SK-N-SH (cell line): ENCODE data around the gene ABHD8. TPM values are rescaled to one million over a fixed set of nuclear protein-coding genes. Genes with fewer than 3 reads are reported as not detected.

ENCODE experiments used
- CTCF ChIA-PET: fragments of 300-600, 350-600 bp; formaldehyde crosslinking; extraction: SDS; loops from one replicate; lab custom pipeline; 2021; lab: Yijun Ruan, JAX
- POLR2A ChIA-PET: fragments of 350-600 bp; sonication (Branson Sonifier 250); formaldehyde crosslinking; extraction: SDS; loops from one replicate; lab custom pipeline; 2020; ENCODE audit warnings: antibody characterized with exemption, inconsistent platforms; lab: Yijun Ruan, JAX
- DNase-seq: peaks from one replicate; pipeline ENCODE4 v3.0.0; 2012
- H2AFZ ChIP-seq: fragments of 200-600 bp; sonication (generic); 2 replicates; pipeline ENCODE4 v1.8.1; 2016; ENCODE audit warnings: antibody characterized with exemption, mild to moderate bottlenecking, low read depth
- H3F3A ChIP-seq: fragments of 200-600 bp; sonication (generic); replicated peaks from 2 replicates; pipeline ENCODE3; 2016; ENCODE audit warnings: antibody characterized with exemption, mild to moderate bottlenecking; ENCODE audit not compliant: insufficient read depth
- H3K27ac ChIP-seq, 2 experiments: fragments of 200-500 bp in 1 of 2; fragments of 200-600 bp in 1 of 2; sonication (Bioruptor generic) in 1 of 2; sonication (generic), shearing (Covaris generic) in 1 of 2; 2 replicates each; pipeline versions ENCODE4 v1.5.1 to v1.6.1; 2014 to 2016; ENCODE audit warnings: low read depth in 2 of 2, inconsistent platforms in 1 of 2, low read length in 1 of 2, mild to moderate bottlenecking in 1 of 2, mixed read lengths in 1 of 2
- H3K27me3 ChIP-seq: fragments of 200-600 bp; sonication (generic), shearing (Covaris generic); 2 replicates; pipeline ENCODE4 v1.6.1; 2016; ENCODE audit warnings: mixed run types; ENCODE audit not compliant: insufficient read depth
- H3K36me3 ChIP-seq, 2 experiments: fragments of 200-500 bp in 1 of 2; fragments of 200-600 bp in 1 of 2; sonication (Bioruptor generic) in 1 of 2; sonication (generic) in 1 of 2; replicated peaks in 1 of 2; 2 replicates each; pipeline versions ENCODE3 to v1.5.1; 2014 to 2016; ENCODE audit warnings: low read length in 1 of 2, mild to moderate bottlenecking in 1 of 2; ENCODE audit not compliant: insufficient read depth in 2 of 2, control insufficient read depth in 1 of 2
- H3K4me1 ChIP-seq, 2 experiments: fragments of 200-500 bp in 1 of 2; fragments of 200-600 bp in 1 of 2; sonication (Bioruptor generic) in 1 of 2; sonication (generic), shearing (Covaris generic) in 1 of 2; 2 replicates each; pipeline versions ENCODE4 v1.5.1 to v1.6.1; 2014 to 2016; ENCODE audit warnings: low read depth in 1 of 2, low read length in 1 of 2, mixed run types in 1 of 2; ENCODE audit not compliant: insufficient read depth in 2 of 2, control insufficient read depth in 1 of 2
- H3K4me2 ChIP-seq: fragments of 200-600 bp; sonication (generic), shearing (Covaris generic); 2 replicates; pipeline ENCODE4 v1.6.1; 2017; ENCODE audit warnings: mixed run types
- H3K4me3 ChIP-seq, 2 experiments: fragments of 200-500 bp in 1 of 2; fragments of 200-600 bp in 1 of 2; sonication (Bioruptor generic) in 1 of 2; sonication (generic), shearing (Covaris generic) in 1 of 2; 2 replicates each; pipeline versions ENCODE4 v1.5.1 to v1.8.1; 2014 to 2016; ENCODE audit warnings: low read depth in 2 of 2, inconsistent platforms in 1 of 2, low read length in 1 of 2, mild to moderate bottlenecking in 1 of 2, mixed read lengths in 1 of 2, moderate library complexity in 1 of 2
- H3K79me2 ChIP-seq: fragments of 200-600 bp; sonication (generic); 2 replicates; pipeline ENCODE4 v1.8.1; 2017; ENCODE audit warnings: mild to moderate bottlenecking; ENCODE audit not compliant: insufficient read depth
- H3K9ac ChIP-seq: fragments of 200-600 bp; sonication (generic); 2 replicates; pipeline ENCODE4 v1.6.1; 2017; ENCODE audit warnings: mixed run types
- H3K9me2 ChIP-seq: fragments of 200-600 bp; sonication (generic); 2 replicates; pipeline ENCODE4 v1.6.1; 2017; ENCODE audit warnings: mixed run types
- H3K9me3 ChIP-seq: fragments of 200-600 bp; sonication (generic); 2 replicates; pipeline ENCODE4 v1.6.1; 2017; ENCODE audit warnings: mixed run types, mild to moderate bottlenecking, moderate library complexity
- H4K20me1 ChIP-seq: fragments of 200-600 bp; sonication (generic); 2 replicates; pipeline ENCODE4 v1.6.1; 2017; ENCODE audit warnings: mild to moderate bottlenecking, mixed run types; ENCODE audit not compliant: insufficient read depth
- CHD2 ChIP-seq: fragments of 150-350 bp; IDR thresholded peaks from 2 replicates; pipeline ENCODE4 v1.6.1; 2018; ENCODE audit warnings: low read length; ENCODE audit not compliant: partially characterized antibody
- EP300 ChIP-seq, 2 experiments: IDR thresholded peaks; 2 replicates each; pipeline versions ENCODE4 v1.4.0 to v1.6.1; 2012; ENCODE audit warnings: borderline replicate concordance in 1 of 2, low read depth in 1 of 2, low read length in 1 of 2
- EZH2phosphoT487 ChIP-seq: fragments of 200-600 bp; sonication (generic); IDR thresholded peaks from 2 replicates; pipeline ENCODE4 v1.6.1; 2017; ENCODE audit warnings: low read depth, mixed run types, mild to moderate bottlenecking, antibody characterized with exemption, moderate library complexity, borderline replicate concordance
- FOSL2 ChIP-seq: IDR thresholded peaks from 2 replicates; pipeline ENCODE4 v1.4.0; 2012; ENCODE audit warnings: low read depth, mild to moderate bottlenecking, moderate library complexity, borderline replicate concordance
- GABPA ChIP-seq: IDR thresholded peaks from 2 replicates; pipeline ENCODE4 v1.4.0; 2012; ENCODE audit warnings: low read depth, mild to moderate bottlenecking
- GATA2 ChIP-seq: sonication (generic); formaldehyde crosslinking; IDR thresholded peaks from 2 replicates; pipeline ENCODE4 v1.5.0; 2020; ENCODE audit warnings: mild to moderate bottlenecking, missing genetic modification reagents
- JUND ChIP-seq: IDR thresholded peaks from 2 replicates; pipeline ENCODE4 v1.4.0; 2012
- MEF2A ChIP-seq: IDR thresholded peaks from 2 replicates; pipeline ENCODE4 v1.4.0; 2012; ENCODE audit warnings: low read depth, borderline replicate concordance
- NFIC ChIP-seq: IDR thresholded peaks from 2 replicates; pipeline ENCODE4 v1.4.0; 2012; ENCODE audit warnings: borderline replicate concordance
- NRF1 ChIP-seq: IDR thresholded peaks from 2 replicates; pipeline ENCODE4 v1.6.1; 2012; ENCODE audit warnings: low read depth, mild to moderate bottlenecking, low read length
- POLR2AphosphoS5 ChIP-seq: IDR thresholded peaks from 2 replicates; pipeline ENCODE4 v1.6.1; 2012; ENCODE audit warnings: low read depth, low read length
- RAD21 ChIP-seq: IDR thresholded peaks from 2 replicates; pipeline ENCODE4 v1.6.1; 2012; ENCODE audit warnings: mild to moderate bottlenecking, low read length
- RCOR1 ChIP-seq: fragments of 150-350 bp; IDR thresholded peaks from 2 replicates; pipeline ENCODE4 v1.6.1; 2017; ENCODE audit warnings: antibody characterized with exemption, low read length
- RXRA ChIP-seq: IDR thresholded peaks from 2 replicates; pipeline ENCODE4 v1.4.0; 2012; ENCODE audit warnings: low read depth, mild to moderate bottlenecking, borderline replicate concordance
- SIN3A ChIP-seq: IDR thresholded peaks from 2 replicates; pipeline ENCODE4 v1.6.1; 2012; ENCODE audit warnings: low read depth, mild to moderate bottlenecking, low read length, moderate library complexity, borderline replicate concordance
- SMC3 ChIP-seq: IDR thresholded peaks from 2 replicates; pipeline ENCODE4 v1.6.1; 2012; ENCODE audit warnings: low read depth, low read length, improper control_type of control experiment
- TCF12 ChIP-seq: IDR thresholded peaks from 2 replicates; pipeline ENCODE4 v1.4.0; 2012
- TEAD4 ChIP-seq: IDR thresholded peaks from 2 replicates; pipeline ENCODE4 v1.4.0; 2012; ENCODE audit warnings: mild to moderate bottlenecking, borderline replicate concordance; ENCODE audit not compliant: insufficient read depth
- USF1 ChIP-seq: IDR thresholded peaks from 2 replicates; pipeline ENCODE4 v1.4.0; 2012; ENCODE audit warnings: low read depth, borderline replicate concordance
- YY1 ChIP-seq: IDR thresholded peaks from 2 replicates; pipeline ENCODE4 v1.4.0; 2012; ENCODE audit warnings: low read depth, mild to moderate bottlenecking
- ZBTB33 ChIP-seq: IDR thresholded peaks from 2 replicates; pipeline ENCODE4 v1.4.0; 2012; ENCODE audit warnings: low read depth, borderline replicate concordance
- WGBS: methylation state at CpG from one replicate; pipeline ENCODE4 v1.1.6; 2017; ENCODE audit warnings: low lambda C conversion rate; 5-methylcytosine and 5-hydroxymethylcytosine counted together
- polyA plus RNA-seq, 3 experiments: library from polyadenylated mRNA; depleted of rRNA; stranded (reverse); fragments of >200 nt; gene quantifications; 2 replicates each; pipeline ENCODE4 v1.2.3, GENCODE V29; 2012

The ABHD8 gene
- polyA plus RNA-seq, 1 of the 3 experiments (the other 2 are of a cell fraction): 11.1 TPM

DNA sequence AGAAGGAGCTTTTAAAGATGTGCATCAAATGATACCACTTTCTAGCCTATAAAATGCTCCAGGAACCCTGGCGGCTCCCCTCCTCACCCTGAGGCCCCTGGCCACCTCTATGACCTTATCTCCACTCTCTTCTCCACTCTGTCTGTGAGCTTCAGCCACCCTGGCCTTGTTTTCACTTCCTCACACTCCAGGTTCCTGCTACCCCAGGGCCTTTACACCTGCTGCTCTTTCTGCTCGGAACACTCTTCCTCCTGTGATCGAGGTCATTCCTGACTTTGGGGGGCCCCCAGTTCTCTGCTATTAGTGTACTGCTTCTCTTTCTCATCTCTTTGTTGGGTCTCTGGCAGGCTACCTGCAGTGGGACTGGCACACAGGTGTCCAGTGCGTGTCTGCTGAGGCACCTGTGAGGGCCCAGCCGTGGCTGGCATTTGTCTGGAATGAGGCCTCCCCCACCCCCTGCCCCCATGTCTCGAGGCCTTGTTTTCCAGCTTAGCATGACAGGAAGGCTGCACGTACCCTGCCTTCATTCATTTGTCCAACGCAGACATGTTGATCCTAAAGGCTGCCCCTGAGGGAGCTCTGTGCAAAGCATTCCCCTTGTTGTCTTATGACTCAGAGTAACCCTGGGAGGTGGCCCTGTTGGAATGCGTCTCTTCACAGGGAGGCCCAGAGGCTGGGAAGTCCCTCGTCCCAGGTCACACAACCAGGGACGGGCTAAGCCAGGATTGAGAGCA, 8.4 kb upstream of the ABHD8 start:
- Histone ChIP-seq H3K9me2 (no peaks in the 10 kb centered on the region), H3K79me2 (peaks cover 63% of the 10 kb centered on the region), H4K20me1 (peaks cover 17% of the 10 kb centered on the region), H3K36me3 (peaks cover 14 to 27% of the 10 kb centered on the region in 2 experiments), H3K4me3 (peak overlapping the region in 1 of 2 experiments; percentile 17; a peak in 1 of 4 replicates), H3F3A (peaks cover 2% of the 10 kb centered on the region), H2AFZ (no peak overlapping the region), H3K9me3 (no peaks in the 10 kb centered on the region), H3K9ac (peak overlapping the region; percentile 51; the same call in 1 of the 2 replicates), H3K4me1 (peaks cover 6 to 12% of the 10 kb centered on the region in 2 experiments; a peak in 2 of 4 replicates), H3K27ac (peak overlapping the region in 1 of 2 experiments; percentile 40; a peak in 1 of 4 replicates), H3K4me2 (peak overlapping the region; percentile 97; the same call in 1 of the 2 replicates), H3K27me3 (no peaks in the 10 kb centered on the region)
- CTCF ChIA-PET: interaction anchor here (1.2 to 1.4 kb wide), 3 partner anchors 15 to 74 kb away, joined by 3 to 5 read pairs (median 4); no protein-coding TSS in a partner anchor
- TF ChIP-seq FOSL2: peak; percentile 36
- TF ChIP-seq RCOR1: no peak
- TF ChIP-seq SIN3A: no peak
- TF ChIP-seq NFIC: no peak
- TF ChIP-seq TCF12: no peak
- POLR2A ChIA-PET: interaction anchor here (0.6 kb wide), 1 partner anchor 129 kb away, joined by 5 read pairs; no protein-coding TSS in a partner anchor
- DNase-seq: no peak
- 69% methylated on average over 9 of the region's 11 CpGs for WGBS

- H3K79me2 ChIP-seq: peaks cover 70% of the 10 kb centered on the region
- H2AFZ ChIP-seq: no peak overlapping the region
- TF ChIP-seq MEF2A: no peak
- TF ChIP-seq JUND: no peak
- TF ChIP-seq TCF12: no peak
- no peak for TF ChIP-seq RCOR1
- no peak for TF ChIP-seq TEAD4
- TF ChIP-seq USF1: no peak
- no peak for TF ChIP-seq EZH2phosphoT487
- no peak for TF ChIP-seq RAD21
- no peak for TF ChIP-seq EP300 (IDR thresholded peaks at IDR 0.05; ENCODE audit: borderline replicate concordance in 1 of 2, low read depth in 1 of 2, low read length in 1 of 2)
- TF ChIP-seq SIN3A: no peak
- no peak for TF ChIP-seq YY1
- TF ChIP-seq SMC3: no peak
- no peak for TF ChIP-seq NRF1
- TF ChIP-seq GABPA: no peak
- TF ChIP-seq CHD2: no peak
- no peak for TF ChIP-seq GATA2
- TF ChIP-seq POLR2AphosphoS5: no peak
- no peak for TF ChIP-seq RXRA
- no peak for TF ChIP-seq ZBTB33
Observed at GRCh38 chr19:17309965-17310461, 6.8 kb upstream of the ABHD8 start.

More at GRCh38 chr19:17309965-17310461, 6.8 kb upstream of the ABHD8 start:
- WGBS: 2% methylated on average over 5 of the region's 23 CpGs
- CTCF ChIA-PET: interaction anchor here (1.5 to 1.6 kb wide), 2 partner anchors 23 to 82 kb away, joined by 4 to 6 read pairs; no protein-coding TSS in a partner anchor
- peak overlapping the region; percentile 49 to 84; a peak in 3 of 4 replicates for H3K27ac ChIP-seq
- peaks cover 6 to 14% of the 10 kb centered on the region in 2 experiments; a peak in 2 of 4 replicates for H3K4me1 ChIP-seq
- peaks cover 8 to 18% of the 10 kb centered on the region in 2 experiments for H3K36me3 ChIP-seq
- H3K9ac ChIP-seq: peak overlapping the region; percentile 97
- peak overlapping the region; percentile 97 for H3K4me2 ChIP-seq
- H3F3A ChIP-seq: peaks cover 7% of the 10 kb centered on the region
- peaks cover 17% of the 10 kb centered on the region for H4K20me1 ChIP-seq
- POLR2A ChIA-PET: interaction anchor here (1.6 kb wide), 1 partner anchor 23 kb away, joined by 8 read pairs; no protein-coding TSS in a partner anchor
- peak overlapping the region; percentile 93 to 97 for H3K4me3 ChIP-seq
- DNase-seq: no peak
- no peaks in the 10 kb centered on the region for H3K9me3 ChIP-seq
- no peaks in the 10 kb centered on the region for H3K9me2 ChIP-seq
- no peaks in the 10 kb centered on the region for H3K27me3 ChIP-seq
